ENCODE measurements around the gene CCDC177.

The CCDC177 gene

DNA sequence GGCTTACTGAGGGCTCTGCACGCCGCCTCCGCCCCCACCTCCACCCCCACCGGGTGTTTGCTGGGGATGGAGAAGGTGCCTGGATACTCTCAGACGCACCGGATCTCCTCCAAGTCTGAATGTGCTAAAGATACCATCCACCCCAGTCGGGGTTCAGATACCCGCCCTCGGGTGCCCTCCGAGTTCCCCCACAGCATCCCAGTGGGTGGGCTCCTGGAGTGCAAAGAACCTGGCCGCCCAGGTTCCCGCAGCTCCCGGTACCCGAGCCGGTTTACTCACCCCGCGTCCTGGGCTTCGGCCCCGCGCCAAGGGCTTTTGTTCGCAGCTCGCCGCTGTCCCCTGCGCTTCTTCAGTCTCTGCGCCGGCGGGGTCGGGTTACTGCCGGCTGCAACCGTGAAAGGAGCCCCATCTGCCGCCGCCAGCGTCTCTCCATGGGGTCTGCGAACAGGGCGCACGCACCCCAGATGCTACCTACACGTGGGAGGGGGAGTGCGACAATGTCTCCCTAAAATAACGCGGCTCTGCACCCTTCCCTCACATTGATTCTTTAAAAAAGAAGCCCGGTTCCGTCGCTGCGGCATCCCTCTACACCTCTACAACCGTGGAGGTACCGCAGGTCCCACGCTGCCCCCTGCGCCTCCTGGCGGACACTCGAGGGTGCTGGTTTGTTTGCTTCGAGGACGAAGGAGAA is at the start of gene CCDC177:
Gene CCDC177, minus strand, starts transcription at position 609 of the 691 bp plus-strand sequence. CDS start 1,249 bp downstream, outside the sequence.
- peak; percentile 77 for DNase-seq

GRCh38 chr14:69624136-69624535 is 49.5 kb upstream of the CCDC177 start:
- DNase-seq, result no peak

DNA sequence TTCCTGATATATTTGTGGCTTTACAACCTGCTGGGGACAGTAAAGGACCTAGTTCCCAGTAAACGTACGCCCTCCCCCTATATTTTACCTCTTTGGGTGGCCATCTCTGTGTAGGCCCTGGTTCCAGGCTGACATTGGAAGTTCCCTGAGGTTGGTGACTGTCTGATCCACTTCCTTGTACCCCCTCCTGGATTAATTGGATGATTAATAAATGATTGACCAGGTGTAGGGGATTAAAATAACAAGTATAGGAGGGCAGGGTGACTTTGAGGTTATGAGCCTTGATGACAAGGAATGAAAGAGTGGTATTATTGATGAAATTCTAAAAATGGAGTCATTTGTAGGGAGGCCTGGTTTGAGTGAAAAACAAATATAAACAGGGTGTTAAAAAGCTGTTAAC is 46.3 kb upstream of the CCDC177 start:
- DNase-seq, result no peak

DNA sequence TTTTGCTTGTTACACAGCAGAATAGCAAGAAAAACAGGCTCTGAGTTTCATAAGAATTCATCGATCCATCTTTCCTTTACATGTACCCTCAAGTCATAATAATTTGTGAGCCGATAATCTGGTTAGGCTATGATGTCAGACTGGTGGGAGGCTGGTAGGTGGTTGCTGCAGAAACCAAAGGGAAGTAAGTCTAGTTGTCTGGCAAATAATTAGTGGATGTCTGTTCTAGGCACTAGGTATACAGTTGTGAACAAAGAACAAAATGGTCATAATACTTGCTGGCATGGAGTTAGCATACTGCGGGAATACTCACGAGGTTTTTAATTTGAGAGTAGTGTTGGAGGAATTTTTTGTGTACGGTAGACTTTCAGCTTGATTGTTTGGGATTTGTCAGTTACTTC is 45.5 kb upstream of the CCDC177 start:
- no peak for DNase-seq

GRCh38 chr14:69619012-69619411 is 44.3 kb upstream of the CCDC177 start:
- DNase-seq, result no peak

DNA sequence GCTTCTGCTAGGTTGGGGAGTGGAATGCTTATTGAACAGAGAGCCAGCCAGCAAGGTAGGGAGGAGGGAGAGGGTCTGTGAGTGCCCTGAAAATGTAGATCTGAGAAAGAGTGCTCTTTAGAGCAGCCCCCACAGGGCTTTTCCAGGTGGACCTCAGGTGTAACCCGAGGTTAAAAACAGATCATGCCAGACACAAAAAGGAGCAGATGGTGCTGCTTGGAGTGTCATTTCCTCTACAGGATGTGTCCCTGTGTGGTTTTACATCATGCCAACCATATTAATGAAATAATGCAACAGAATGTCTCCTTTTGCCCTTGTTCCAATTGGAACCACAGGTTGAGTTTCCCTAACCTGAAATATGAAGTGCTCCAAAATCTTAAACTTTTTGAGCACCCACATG is 43.1 kb upstream of the CCDC177 start:
- DNase-seq, result no peak

GRCh38 chr14:69616408-69616773 is 41.7 kb upstream of the CCDC177 start:
- DNase-seq, result no peak

GRCh38 chr14:69615496-69616407 is 41.1 kb upstream of the CCDC177 start:
- peak; percentile 81 for DNase-seq

GRCh38 chr14:69615121-69615495 is 40.4 kb upstream of the CCDC177 start:
- DNase-seq, result no peak

- DNase-seq, result peak; percentile 57
Measured at GRCh38 chr14:69614592-69614991, 39.9 kb upstream of the CCDC177 start.

- no peak for DNase-seq
Measured at GRCh38 chr14:69613312-69614073, 38.8 kb upstream of the CCDC177 start.

- no peak for DNase-seq
Measured at GRCh38 chr14:69612783-69613130, 38.1 kb upstream of the CCDC177 start.

GRCh38 chr14:69612014-69612782 is 37.5 kb upstream of the CCDC177 start:
- peak; percentile 64 for DNase-seq

DNA sequence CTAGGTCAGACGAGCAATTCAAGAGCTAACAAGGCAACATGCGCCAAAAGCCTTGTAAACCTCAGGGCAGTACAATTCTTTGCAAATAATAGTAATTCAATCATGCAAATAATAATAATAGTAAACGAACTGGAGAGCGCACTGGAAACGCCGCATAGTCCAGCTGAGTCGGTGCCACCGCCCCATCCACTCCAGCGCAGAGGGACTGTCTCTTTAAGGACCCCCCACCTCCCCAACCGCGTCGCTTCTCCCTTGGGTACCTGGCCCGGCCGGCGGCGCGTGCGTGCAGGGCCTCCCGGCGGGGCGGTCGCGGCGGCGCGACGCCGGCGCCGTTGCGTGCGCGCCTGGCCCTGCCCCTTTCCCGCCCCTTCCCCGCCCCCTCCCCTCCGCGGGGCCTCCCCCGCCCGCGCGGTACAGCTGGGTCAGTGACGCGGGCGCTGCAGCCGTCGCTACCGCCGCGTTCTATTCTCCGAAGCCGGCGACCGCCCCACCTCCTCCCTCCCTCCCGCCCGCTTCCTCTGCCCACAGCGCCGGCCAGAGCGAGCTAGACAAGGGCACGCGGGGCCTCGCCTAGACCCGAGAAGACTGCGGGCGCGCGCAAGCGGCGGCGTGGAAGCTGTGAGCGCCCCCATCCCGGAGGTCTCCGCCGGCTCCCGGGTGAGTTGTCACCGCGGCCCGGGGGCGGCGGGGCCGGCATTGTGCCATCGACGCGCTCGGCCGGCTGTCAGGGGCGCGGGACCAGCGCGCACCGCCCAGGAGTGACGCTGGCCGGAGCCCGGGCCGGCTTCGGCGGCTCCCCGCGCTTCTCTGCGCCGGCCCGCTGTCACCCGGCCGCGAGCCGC is 36.7 kb upstream of the CCDC177 start, which contains the start of gene SUSD6:
Gene SUSD6, plus strand, starts transcription at position 425 of the 842 bp plus-strand sequence. CDS start 46,997 bp downstream, outside the sequence.
- peak; percentile 94 for DNase-seq

- DNase-seq, result no peak
Measured at GRCh38 chr14:69610874-69611171, 36.2 kb upstream of the CCDC177 start.

- DNase-seq, result no peak
Measured at GRCh38 chr14:69610020-69610873, 35.6 kb upstream of the CCDC177 start.

- no peak for DNase-seq
Measured at GRCh38 chr14:69606258-69607184, 31.9 kb upstream of the CCDC177 start.

DNA sequence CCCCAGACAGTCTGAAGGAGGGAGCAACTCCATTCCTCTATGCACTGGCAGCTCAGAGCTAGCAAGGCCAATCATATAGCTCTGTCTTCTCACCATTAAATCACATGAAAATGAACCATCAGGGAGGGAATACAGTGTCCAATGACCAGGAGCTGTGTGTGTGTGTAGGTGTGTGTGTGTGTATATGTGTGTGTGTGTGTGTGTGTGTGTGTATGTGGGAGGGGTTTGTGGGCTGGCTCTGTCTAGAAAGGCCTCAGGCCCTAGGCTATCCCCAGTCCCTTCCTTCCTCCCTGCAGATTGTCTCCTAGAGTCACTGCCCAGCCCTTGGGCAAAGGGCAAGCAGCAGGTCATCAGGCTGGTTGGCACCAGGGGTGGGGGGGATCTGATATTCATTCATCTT is 31.1 kb upstream of the CCDC177 start:
- no peak for DNase-seq

- no peak for DNase-seq
Measured at GRCh38 chr14:69600304-69600891, 25.7 kb upstream of the CCDC177 start.
